Aorta (tissue), 5 donors: ENCODE data around the gene CLCN5. TPM values are rescaled to one million over a fixed set of nuclear protein-coding genes. Genes with fewer than 3 reads are reported as not detected.
"Not testable (repeated sequence)": the region's sequence is repeated elsewhere in the genome, so short reads cannot be mapped to it uniquely, and the experiment has no call there.

Experiments used
- ATAC-seq: fragments of 200-7000 bp; cut with Tn5 transposase; one replicate; pipeline ENCODE4 v1.9.1; 2022; ENCODE audit warnings: moderate library complexity; ENCODE audit not compliant: low FRiP score
- DNase-seq, 2 donors: peaks; one replicate each; pipeline ENCODE4 v3.0.0-alpha.2; 2020
- H3K27ac ChIP-seq, 2 donors: one replicate each; pipeline ENCODE4 v1.5.1; 2013; ENCODE audit warnings: low read length in 2 of 2, mild to moderate bottlenecking in 2 of 2, moderate library complexity in 2 of 2, control low read depth in 1 of 2, inconsistent platforms in 1 of 2, low read depth in 1 of 2
- H3K27me3 ChIP-seq, 2 donors: one replicate each; pipeline ENCODE4 v1.6.1; 2013; ENCODE audit warnings: control low read depth in 1 of 2, low read length in 1 of 2, mild to moderate bottlenecking in 1 of 2, moderate library complexity in 1 of 2; ENCODE audit not compliant: insufficient read depth in 2 of 2, control insufficient read depth in 1 of 2
- H3K36me3 ChIP-seq, 2 donors: one replicate each; pipeline ENCODE4 v1.6.1; 2013; ENCODE audit warnings: control low read depth in 1 of 2, low read length in 1 of 2, mild to moderate bottlenecking in 1 of 2; ENCODE audit not compliant: insufficient read depth in 2 of 2, control insufficient read depth in 1 of 2
- H3K4me1 ChIP-seq, 2 donors: one replicate each; pipeline ENCODE4 v1.6.1; 2013; ENCODE audit warnings: low read length in 2 of 2, control low read depth in 1 of 2, mild to moderate bottlenecking in 1 of 2, moderate library complexity in 1 of 2; ENCODE audit not compliant: insufficient read depth in 2 of 2, control insufficient read depth in 1 of 2
- H3K4me3 ChIP-seq, 2 donors: one replicate each; pipeline ENCODE4 v1.5.1; 2013; ENCODE audit warnings: low read length in 2 of 2, control low read depth in 1 of 2, mild to moderate bottlenecking in 1 of 2
- H3K9me3 ChIP-seq: one replicate; pipeline ENCODE4 v1.6.1; 2013; ENCODE audit warnings: mild to moderate bottlenecking, low read length; ENCODE audit not compliant: control insufficient read depth
- WGBS, 2 donors: extraction: QIAGEN DNeasy Blood & Tissue Kit; methylation state at CpG; one replicate each; pipeline ENCODE4 v1.1.7; 2013; 5-methylcytosine and 5-hydroxymethylcytosine counted together
- intact Hi-C, 2 donors: fragments of 100-400 bp; cut with DNase I; formaldehyde crosslinking; loops; one replicate each; pipeline versions ENCODE4 v1.14.2 to v1.15.0; 2022
- polyA plus RNA-seq, 2 donors: library from polyadenylated mRNA; stranded (reverse); fragments of 200-250 nt; gene quantifications; one replicate each; pipeline ENCODE4 v1.2.3, GENCODE V29; 2013
- total RNA-seq, 2 donors: library from RNA; stranded (reverse); fragmentation: NEBNext Ultra II Directional; extraction: Animal tissue kit (Norgen Biotek cat#: 25700); gene quantifications; one replicate each; pipeline ENCODE4 v1.2.1, GENCODE V29; 2021
- donor health status: healthy with polysubstance abuse.
- donor health status: Bipolar disorder and iron deficiency.
- donor health status: DM: no; HTN: no; CAD: no.
- donor health status: DM: no; HTN: no; CAD: no.
- donor health status: DM: yes; HTN: yes; CAD: no.

Gene CLCN5
- total and polyA plus RNA-seq, 4 donors = 0.88 to 9.4 (median 2.9) TPM

DNA sequence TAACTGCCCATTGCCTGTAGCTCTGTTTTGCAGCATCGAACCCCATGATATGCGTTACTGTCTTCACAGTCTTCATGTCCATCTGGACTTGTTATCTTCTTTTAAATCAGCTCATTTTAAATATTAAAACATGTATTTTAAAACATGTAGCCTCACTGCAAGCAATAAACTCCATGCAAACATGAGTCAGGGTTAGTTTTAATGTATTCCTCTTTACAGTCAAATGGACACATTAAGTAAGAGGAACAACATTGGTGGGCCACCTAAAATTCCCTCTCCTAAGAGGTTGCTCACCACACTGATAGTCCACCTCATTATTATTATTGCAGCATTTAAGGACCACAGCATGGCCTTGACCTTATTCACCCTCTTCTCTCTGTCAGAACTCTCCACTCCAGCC, 74.1 kb downstream of the CLCN5 start:
- no peaks in the 10 kb centered on the region for H3K4me1 ChIP-seq
- H3K36me3 ChIP-seq = no peaks in the 10 kb centered on the region
- no peak overlapping the region for H3K27ac ChIP-seq
- intact Hi-C loops = no loop called here
- 86 to 93% methylated on average over 2 of the region's 2 CpGs for WGBS, 2 donors
- ATAC-seq (no peak), DNase-seq (no peak)
- no peaks in the 10 kb centered on the region for H3K9me3 ChIP-seq
- no peaks in the 10 kb centered on the region for H3K27me3 ChIP-seq
- H3K4me3 ChIP-seq = no peak overlapping the region

- no peak overlapping the region for H3K4me3 ChIP-seq
- intact Hi-C loops = no loop called here
- 81 to 99% methylated on average over 3 of the region's 3 CpGs for WGBS, 2 donors
- H3K27me3 ChIP-seq = no peaks in the 10 kb centered on the region
- no peaks in the 10 kb centered on the region for H3K9me3 ChIP-seq
- no peaks in the 10 kb centered on the region for H3K36me3 ChIP-seq
- ATAC-seq (no peak), DNase-seq (no peak)
- no peak overlapping the region for H3K27ac ChIP-seq
- no peaks in the 10 kb centered on the region for H3K4me1 ChIP-seq
These were observed 76.7 kb downstream of the CLCN5 start for GRCh38 chrX:49999087-49999486.

- DNase-seq (no peak), ATAC-seq (no peak)
- H3K27me3 ChIP-seq = no peaks in the 10 kb centered on the region
- H3K36me3 ChIP-seq = no peaks in the 10 kb centered on the region
- H3K27ac ChIP-seq = no peak overlapping the region
- H3K4me3 ChIP-seq = no peak overlapping the region
- no peaks in the 10 kb centered on the region for H3K4me1 ChIP-seq
- no peaks in the 10 kb centered on the region for H3K9me3 ChIP-seq
- intact Hi-C loops = no loop called here
These were observed 78.6 kb downstream of the CLCN5 start for GRCh38 chrX:50000937-50001542.

DNA sequence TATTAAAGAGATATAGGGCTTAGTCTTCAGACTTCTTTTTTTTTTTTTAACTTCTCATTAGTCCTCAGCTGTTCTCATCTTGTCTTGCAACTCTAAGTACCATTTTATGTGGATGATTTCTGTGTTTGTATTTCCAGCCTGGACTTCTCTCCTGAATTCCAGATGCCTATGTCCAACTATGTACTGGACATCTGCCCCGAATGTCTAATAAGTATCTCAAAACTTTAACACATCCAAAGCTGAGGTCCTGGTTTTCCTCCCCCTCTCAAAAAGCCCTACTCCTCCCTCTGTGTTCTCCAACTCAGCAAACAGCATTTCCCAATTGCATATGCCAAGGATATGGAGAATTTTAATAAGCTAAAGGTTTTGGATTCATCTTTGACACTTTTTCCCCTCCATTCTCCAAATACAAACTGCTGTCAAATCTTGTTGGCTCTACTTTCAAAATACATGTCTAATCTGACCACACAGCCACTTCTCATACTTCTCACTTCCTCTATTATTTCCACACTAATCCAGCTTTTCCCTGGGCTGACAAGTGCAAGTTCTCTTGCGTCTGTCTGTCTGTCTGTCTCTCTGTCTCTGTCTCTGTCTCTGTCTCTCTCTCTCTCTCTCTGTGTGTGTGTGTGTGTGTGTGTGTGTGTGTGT, 79.8 kb downstream of the CLCN5 start:
- Histone ChIP-seq H3K27ac (no peak overlapping the region), H3K4me1 (no peaks in the 10 kb centered on the region), H3K36me3 (no peaks in the 10 kb centered on the region), H3K4me3 (no peak overlapping the region), H3K9me3 (no peaks in the 10 kb centered on the region), H3K27me3 (no peaks in the 10 kb centered on the region)
- 31 to 50% methylated on average over 2 of the region's 2 CpGs for WGBS, 2 donors
- ATAC-seq (no peak), DNase-seq (no peak)
- intact Hi-C loops = no loop called here

DNA sequence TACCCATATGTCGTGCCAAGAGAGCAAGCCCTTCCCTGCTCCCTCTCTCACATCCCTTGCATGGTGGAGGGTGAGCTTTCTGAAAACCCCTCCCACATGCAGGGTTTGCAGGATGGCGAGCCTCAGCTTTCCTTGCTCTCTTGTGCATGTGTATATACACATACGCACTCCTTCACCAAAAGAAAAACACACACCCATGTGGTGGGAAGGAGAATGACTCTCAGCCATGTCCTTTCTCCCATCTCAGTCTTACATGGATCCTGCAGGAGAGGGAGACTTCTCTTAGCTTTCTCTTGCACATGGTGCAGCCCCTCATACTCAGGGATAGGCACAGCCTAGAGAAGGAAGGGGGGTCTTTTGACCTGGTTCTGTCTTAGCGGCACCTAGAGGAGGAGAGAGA, 81.1 kb downstream of the CLCN5 start:
- H3K27me3 ChIP-seq = no peaks in the 10 kb centered on the region
- no peak for ATAC-seq

DNA sequence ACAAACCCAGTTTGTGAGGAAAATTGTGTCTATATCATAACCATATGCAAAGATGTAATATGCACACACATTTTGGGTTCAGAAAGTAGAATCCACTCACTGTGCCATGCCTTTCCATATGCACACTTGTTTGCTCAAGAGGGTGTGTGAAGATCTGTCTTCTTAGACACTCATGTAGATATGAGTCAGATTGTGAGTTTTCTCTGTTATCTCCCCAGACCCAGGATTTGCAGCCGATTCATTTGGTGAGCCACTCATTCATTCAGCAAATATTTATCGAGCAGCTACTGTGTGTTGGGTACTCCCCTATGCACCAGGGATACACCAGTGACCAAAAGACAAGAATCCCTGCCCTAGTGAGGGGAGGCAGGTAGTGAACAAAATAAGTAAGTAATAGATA, 81.5 kb downstream of the CLCN5 start:
- 73 to 88% methylated on average over 2 of the region's 2 CpGs for WGBS, 2 donors

More for the DNA sequence above, 81.1 kb downstream of the CLCN5 start:
- DNase-seq = no peak
- no peak overlapping the region for H3K27ac ChIP-seq
- intact Hi-C loops = no loop called here
- H3K4me3 ChIP-seq = no peak overlapping the region
- no peaks in the 10 kb centered on the region for H3K36me3 ChIP-seq
- no peaks in the 10 kb centered on the region for H3K4me1 ChIP-seq
- H3K9me3 ChIP-seq = no peaks in the 10 kb centered on the region
- WGBS, 2 donors = 75 to 94% methylated on average over 4 of the region's 4 CpGs

GRCh38 chrX:50025591-50025990, 103.2 kb downstream of the CLCN5 start:
- H3K4me3 ChIP-seq, H3K27me3 ChIP-seq, DNase-seq, H3K9me3 ChIP-seq, H3K4me1 ChIP-seq, H3K27ac ChIP-seq, H3K36me3 ChIP-seq, intact Hi-C loops, ATAC-seq: not testable (repeated sequence)
- WGBS, 2 donors = 41 to 52% methylated on average over 5 of the region's 5 CpGs

More for the DNA sequence above, 81.5 kb downstream of the CLCN5 start:
- H3K27ac ChIP-seq = no peak overlapping the region
- H3K27me3 ChIP-seq = no peaks in the 10 kb centered on the region
- no peak for DNase-seq
- no peaks in the 10 kb centered on the region for H3K4me1 ChIP-seq
- no peak for ATAC-seq
- intact Hi-C loops = no loop called here
- H3K4me3 ChIP-seq = no peak overlapping the region
- no peaks in the 10 kb centered on the region for H3K36me3 ChIP-seq
- H3K9me3 ChIP-seq = no peaks in the 10 kb centered on the region

DNA sequence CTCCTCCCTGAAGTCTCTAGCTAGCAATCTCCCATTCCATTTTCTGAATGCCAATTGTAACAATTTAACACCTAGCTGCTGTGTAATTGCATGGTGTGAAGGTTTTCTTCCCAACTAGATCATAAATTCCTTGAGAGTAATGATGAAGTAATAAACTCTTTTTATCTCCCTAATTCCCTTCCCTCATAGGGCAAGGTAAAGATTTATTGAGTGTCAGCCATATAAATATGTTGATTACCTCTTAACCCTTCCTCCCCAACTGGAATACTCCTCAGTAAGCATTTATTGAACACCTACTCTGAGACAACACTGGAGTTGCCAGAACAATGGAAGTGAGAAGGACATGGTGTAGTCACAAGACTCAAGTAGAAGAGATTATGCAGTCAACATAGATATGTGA, 112.7 kb downstream of the CLCN5 start:
- ATAC-seq = no peak
- no peaks in the 10 kb centered on the region for H3K27me3 ChIP-seq
- H3K9me3 ChIP-seq = no peaks in the 10 kb centered on the region
- intact Hi-C loops = no loop called here
- no peak for DNase-seq
- H3K36me3 ChIP-seq = no peaks in the 10 kb centered on the region
- H3K4me1 ChIP-seq = no peaks in the 10 kb centered on the region
- no peak overlapping the region for H3K4me3 ChIP-seq
- no peak overlapping the region for H3K27ac ChIP-seq

- Histone ChIP-seq H3K27me3 (no peaks in the 10 kb centered on the region), H3K9me3 (no peaks in the 10 kb centered on the region), H3K27ac (no peak overlapping the region), H3K36me3 (no peaks in the 10 kb centered on the region), H3K4me3 (no peak overlapping the region), H3K4me1 (no peaks in the 10 kb centered on the region)
- WGBS, 2 donors = 13 to 14% methylated on average over 2 of the region's 2 CpGs
- intact Hi-C loops = no loop called here
- ATAC-seq = no peak
- no peak for DNase-seq
These were observed 114.0 kb downstream of the CLCN5 start for GRCh38 chrX:50036426-50036825.
